Measurements from ENCODE around the gene SARS2. TPM values are rescaled to one million over a fixed set of nuclear protein-coding genes. Genes with fewer than 3 reads are reported as not detected.

The SARS2 gene
- total RNA-seq, 1 donor from 2014 or later: 42.2 TPM

DNA sequence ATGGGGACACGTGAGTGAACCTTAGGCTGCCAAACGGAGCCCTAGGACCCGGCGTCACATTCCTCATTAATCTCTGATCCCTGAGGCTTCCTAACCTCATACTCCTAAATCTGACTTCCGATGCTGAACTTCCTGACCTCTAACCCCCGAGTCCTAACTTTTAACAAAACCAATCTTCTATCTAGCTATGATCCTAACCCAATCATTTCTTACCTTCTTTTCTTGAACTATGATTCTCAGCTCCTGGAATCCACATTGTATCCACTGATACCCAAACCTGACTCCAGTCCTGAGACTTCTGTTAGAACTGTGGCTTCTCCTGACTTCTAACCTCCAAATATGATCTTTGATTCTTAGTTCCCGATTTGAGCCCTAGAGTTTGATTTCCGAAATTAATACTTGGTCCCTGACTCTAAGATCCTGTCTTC lies 30.3 kb downstream of the SARS2 start:
- TF ChIP-seq, protein P1, sequence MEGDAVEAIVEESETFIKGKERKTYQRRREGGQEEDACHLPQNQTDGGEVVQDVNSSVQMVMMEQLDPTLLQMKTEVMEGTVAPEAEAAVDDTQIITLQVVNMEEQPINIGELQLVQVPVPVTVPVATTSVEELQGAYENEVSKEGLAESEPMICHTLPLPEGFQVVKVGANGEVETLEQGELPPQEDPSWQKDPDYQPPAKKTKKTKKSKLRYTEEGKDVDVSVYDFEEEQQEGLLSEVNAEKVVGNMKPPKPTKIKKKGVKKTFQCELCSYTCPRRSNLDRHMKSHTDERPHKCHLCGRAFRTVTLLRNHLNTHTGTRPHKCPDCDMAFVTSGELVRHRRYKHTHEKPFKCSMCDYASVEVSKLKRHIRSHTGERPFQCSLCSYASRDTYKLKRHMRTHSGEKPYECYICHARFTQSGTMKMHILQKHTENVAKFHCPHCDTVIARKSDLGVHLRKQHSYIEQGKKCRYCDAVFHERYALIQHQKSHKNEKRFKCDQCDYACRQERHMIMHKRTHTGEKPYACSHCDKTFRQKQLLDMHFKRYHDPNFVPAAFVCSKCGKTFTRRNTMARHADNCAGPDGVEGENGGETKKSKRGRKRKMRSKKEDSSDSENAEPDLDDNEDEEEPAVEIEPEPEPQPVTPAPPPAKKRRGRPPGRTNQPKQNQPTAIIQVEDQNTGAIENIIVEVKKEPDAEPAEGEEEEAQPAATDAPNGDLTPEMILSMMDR (conservative IDR thresholded peaks at IDR 0.05; ENCODE audit: low read depth, low read length): no peak
- peak; percentile 19 for DNase-seq (ENCODE audit: low read depth)
- H3K4me3 ChIP-seq (ENCODE audit: low read depth, low read length): peak overlapping the region; percentile 83

DNA sequence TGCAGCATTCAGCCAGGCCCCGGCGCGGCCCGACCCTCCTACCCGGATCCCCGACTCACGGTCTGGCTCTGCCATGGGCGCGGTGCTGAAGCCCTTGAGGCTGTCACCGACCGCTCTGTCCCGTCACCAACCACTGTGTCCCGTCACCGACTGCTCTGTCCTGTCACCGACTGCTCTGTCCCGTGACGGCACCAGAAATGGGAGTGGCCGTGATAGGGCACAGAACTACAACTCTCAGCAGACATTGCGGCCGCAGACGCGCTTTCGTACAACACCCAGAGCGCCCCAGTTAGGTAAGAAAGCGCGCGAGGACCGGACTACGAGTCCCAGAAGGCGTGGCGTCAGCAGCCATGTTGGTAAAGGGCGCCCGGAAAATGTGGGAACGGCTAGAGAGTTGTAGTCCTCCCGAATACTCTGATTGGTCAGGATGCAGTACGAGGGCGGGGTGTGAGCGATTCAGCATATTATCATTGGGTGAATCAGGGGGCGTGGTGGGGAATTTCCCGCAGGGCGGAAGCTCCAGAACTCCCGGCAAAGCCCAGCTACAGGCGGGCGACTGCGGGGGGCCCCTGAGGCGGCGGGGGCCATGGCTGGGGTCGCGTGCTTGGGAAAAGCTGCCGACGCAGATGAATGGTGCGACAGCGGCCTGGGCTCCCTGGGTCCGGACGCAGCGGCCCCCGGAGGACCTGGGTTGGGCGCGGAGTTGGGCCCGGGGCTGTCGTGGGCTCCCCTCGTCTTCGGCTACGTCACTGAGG lies 30.9 kb downstream of the SARS2 start, which contains the start of the genes NFKBIB and SIRT2:
Gene NFKBIB, plus strand, starts transcription at position 523 of the 755 bp plus-strand sequence. Its CDS starts 64 bp downstream, at position 587.
Gene SIRT2, minus strand, starts transcription at position 172 of the 755 bp plus-strand sequence. Its CDS starts 97 bp downstream, at position 75.
- peak; percentile 95 for DNase-seq (ENCODE audit: low read depth)
- H3K4me3 ChIP-seq (ENCODE audit: low read depth, low read length): peak within 1 kb of the TSS; percentile 83
- TF ChIP-seq, protein P1 (conservative IDR thresholded peaks at IDR 0.05; ENCODE audit: low read depth, low read length): no peak

GRCh38 chr19:38898788-38899446 lies 31.6 kb downstream of the SARS2 start:
- TF ChIP-seq, protein P1 (conservative IDR thresholded peaks at IDR 0.05; ENCODE audit: low read depth, low read length): no peak
- H3K4me3 ChIP-seq (ENCODE audit: low read depth, low read length): peak overlapping the region; percentile 83
- DNase-seq (ENCODE audit: low read depth): no peak

GRCh38 chr19:38894968-38895367 lies 35.6 kb downstream of the SARS2 start:
- TF ChIP-seq, protein P1 (conservative IDR thresholded peaks at IDR 0.05; ENCODE audit: low read depth, low read length): no peak
- DNase-seq (ENCODE audit: low read depth): no peak

DNA sequence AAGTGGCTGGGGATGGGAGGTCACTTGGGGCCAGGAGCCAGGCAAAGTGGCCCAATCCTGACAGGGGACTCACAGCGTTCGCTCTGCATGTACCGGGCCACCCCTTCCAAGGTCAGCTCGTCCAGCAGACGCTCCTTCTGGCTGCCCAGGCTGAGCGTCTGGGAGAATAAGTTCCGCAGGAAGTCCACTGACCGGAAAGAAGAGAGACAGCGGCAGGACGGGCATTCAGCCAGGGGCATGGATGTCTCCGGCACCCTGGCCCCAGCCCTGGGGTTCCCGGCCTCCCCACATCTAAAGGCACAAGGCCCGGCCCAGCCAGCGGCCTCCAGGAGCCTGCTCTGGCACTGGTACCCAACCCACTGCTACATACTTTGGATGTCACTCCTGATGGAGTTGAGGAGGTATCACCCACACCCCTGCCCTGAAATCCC lies 37.2 kb downstream of the SARS2 start:
- H3K4me3 ChIP-seq (ENCODE audit: low read depth, low read length): no peak overlapping the region
- DNase-seq (ENCODE audit: low read depth): no peak
- TF ChIP-seq, protein P1 (conservative IDR thresholded peaks at IDR 0.05; ENCODE audit: low read depth, low read length): no peak

More at GRCh38 chr19:38894968-38895367, 35.6 kb downstream of the SARS2 start:
- no peak overlapping the region for H3K4me3 ChIP-seq (ENCODE audit: low read depth, low read length)

DNA sequence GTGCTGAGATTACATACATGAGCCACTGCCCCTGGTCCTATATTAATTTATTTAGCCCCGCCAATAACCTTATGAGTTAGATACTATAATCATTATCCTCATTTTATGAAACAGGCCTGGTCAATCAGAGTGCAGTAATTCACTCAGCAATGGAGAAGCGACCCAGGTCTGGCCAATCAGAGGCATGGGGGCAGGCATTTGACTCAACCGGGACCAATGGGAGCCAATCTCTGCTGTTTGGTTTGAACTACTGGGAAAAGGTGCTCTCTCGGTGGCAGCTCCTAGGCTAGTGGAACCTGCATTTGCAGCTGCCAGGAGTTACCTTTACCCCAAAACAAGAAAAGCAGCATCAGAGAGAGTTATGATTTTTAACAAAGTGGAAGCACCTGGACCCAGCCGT lies 37.7 kb downstream of the SARS2 start:
- no peak for DNase-seq (ENCODE audit: low read depth)
- no peak overlapping the region for H3K4me3 ChIP-seq (ENCODE audit: low read depth, low read length)
- TF ChIP-seq, protein P1 (conservative IDR thresholded peaks at IDR 0.05; ENCODE audit: low read depth, low read length): no peak
